Tibial artery (tissue), 4 donors: ENCODE data around the gene ERV3-1.
"Not testable (repeated sequence)": the region's sequence is repeated elsewhere in the genome, so short reads cannot be mapped to it uniquely, and the experiment has no call there.

Experiments used
- DNase-seq, 2 donors: peaks; one replicate each; pipeline ENCODE4 v3.0.0-alpha.2; 2019
- H3K27ac ChIP-seq, 2 donors: fragments of 200-600 bp; sonication (generic) in 1 of 2; 1 replicate in 1 of 2; 2 replicates in 1 of 2; pipeline ENCODE4 v1.5.1; 2018 to 2019; ENCODE audit warnings: mild to moderate bottlenecking in 1 of 2
- H3K27me3 ChIP-seq, 2 donors: fragments of 200-600 bp; sonication (generic) in 1 of 2; one replicate each; pipeline versions ENCODE4 v1.5.1 to v1.6.0; 2016 to 2019
- H3K36me3 ChIP-seq, 3 donors: fragments of 200-600 bp; sonication (generic) in 2 of 3; one replicate each; pipeline ENCODE4 v1.5.1; 2016 to 2019; ENCODE audit warnings: mild to moderate bottlenecking in 2 of 3
- H3K4me1 ChIP-seq, 4 donors: fragments of 200-600 bp; sonication (generic) in 2 of 4; 1 replicate in 3 of 4; 2 replicates in 1 of 4; pipeline ENCODE4 v1.5.1; 2016 to 2019
- H3K4me3 ChIP-seq, 2 donors: fragments of 200-600 bp; sonication (generic) in 1 of 2; 1 replicate in 1 of 2; 2 replicates in 1 of 2; pipeline ENCODE4 v1.5.1; 2018 to 2019; ENCODE audit warnings: mild to moderate bottlenecking in 2 of 2
- H3K9me3 ChIP-seq, 3 donors: fragments of 200-600 bp; sonication (generic) in 1 of 3; one replicate each; pipeline ENCODE4 v1.5.1; 2016 to 2019
- intact Hi-C: fragments of 100-400 bp; cut with DNase I; formaldehyde crosslinking; loops from one replicate; pipeline ENCODE4 v1.15.0; 2023; ENCODE audit warnings: low total_unique reads
- TF ChIP-seq, protein P1 (sequence below), 2 experiments: fragments of 200-600 bp in 1 of 2; fragments of 450-650 bp in 1 of 2; IDR thresholded peaks; one replicate each; pipeline ENCODE4 v1.5.1; 2017 to 2019; ENCODE audit warnings: antibody characterized with exemption in 2 of 2, mild to moderate bottlenecking in 1 of 2, moderate library complexity in 1 of 2

ERV3-1 gene

GRCh38 chr7:65006094-65006992 lies at the start of gene ERV3-1:
Gene ERV3-1, minus strand, starts transcription at chr7:65006687. Its CDS starts 13,661 bp downstream, at chr7:64993026.
- peak within 1 kb of the TSS; percentile 67 to 91 for H3K4me3 ChIP-seq
- TF ChIP-seq, protein P1, sequence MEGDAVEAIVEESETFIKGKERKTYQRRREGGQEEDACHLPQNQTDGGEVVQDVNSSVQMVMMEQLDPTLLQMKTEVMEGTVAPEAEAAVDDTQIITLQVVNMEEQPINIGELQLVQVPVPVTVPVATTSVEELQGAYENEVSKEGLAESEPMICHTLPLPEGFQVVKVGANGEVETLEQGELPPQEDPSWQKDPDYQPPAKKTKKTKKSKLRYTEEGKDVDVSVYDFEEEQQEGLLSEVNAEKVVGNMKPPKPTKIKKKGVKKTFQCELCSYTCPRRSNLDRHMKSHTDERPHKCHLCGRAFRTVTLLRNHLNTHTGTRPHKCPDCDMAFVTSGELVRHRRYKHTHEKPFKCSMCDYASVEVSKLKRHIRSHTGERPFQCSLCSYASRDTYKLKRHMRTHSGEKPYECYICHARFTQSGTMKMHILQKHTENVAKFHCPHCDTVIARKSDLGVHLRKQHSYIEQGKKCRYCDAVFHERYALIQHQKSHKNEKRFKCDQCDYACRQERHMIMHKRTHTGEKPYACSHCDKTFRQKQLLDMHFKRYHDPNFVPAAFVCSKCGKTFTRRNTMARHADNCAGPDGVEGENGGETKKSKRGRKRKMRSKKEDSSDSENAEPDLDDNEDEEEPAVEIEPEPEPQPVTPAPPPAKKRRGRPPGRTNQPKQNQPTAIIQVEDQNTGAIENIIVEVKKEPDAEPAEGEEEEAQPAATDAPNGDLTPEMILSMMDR (IDR thresholded peaks at IDR 0.05): no peak
- DNase-seq: peak; percentile 98
- intact Hi-C loops: no loop called here
- peak within 1 kb of the TSS; percentile 82 to 94 for H3K27ac ChIP-seq
- peaks cover 0 to 36% (median 15%) of the 10 kb centered on the region in 4 donors for H3K4me1 ChIP-seq
- peaks cover 3 to 5% (median 4%) of the 10 kb centered on the region in 3 donors for H3K36me3 ChIP-seq
- H3K9me3 ChIP-seq: no peaks in the 10 kb centered on the region
- H3K27me3 ChIP-seq: no peaks in the 10 kb centered on the region

- H3K27ac ChIP-seq, H3K9me3 ChIP-seq, intact Hi-C loops, H3K27me3 ChIP-seq, H3K4me1 ChIP-seq, DNase-seq, H3K4me3 ChIP-seq: not testable (repeated sequence)
- peaks cover 4 to 11% (median 11%) of the 10 kb centered on the region in 3 donors for H3K36me3 ChIP-seq
Measured at GRCh38 chr7:65055786-65056185, 49.3 kb upstream of the ERV3-1 start.

DNA sequence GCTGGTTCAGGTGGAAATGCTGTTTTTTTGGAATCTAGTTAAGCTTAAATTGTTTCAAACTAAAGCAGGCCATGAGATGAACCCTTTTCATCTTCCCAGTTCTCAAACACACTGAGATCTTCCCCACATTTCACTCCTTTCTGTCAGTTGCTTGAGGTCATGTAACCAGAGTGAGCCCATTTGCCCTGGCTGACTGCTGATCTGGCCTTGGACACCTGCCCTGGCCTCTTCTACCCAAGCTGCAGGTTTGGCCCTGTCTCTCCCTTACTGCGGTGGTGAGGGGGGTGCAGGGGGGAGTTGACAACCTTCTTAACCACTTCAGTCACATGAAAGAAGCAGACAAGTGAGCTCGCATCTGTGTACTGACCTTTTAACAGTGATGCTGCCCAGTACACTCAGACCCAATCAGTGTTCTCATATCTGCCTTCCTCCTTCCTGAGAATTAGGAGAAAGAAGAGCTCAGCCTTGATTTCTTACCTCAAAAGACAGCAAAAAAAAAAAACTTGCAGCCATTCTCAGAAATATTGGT lies 48.0 kb upstream of the ERV3-1 start:
- peaks cover 4 to 15% (median 11%) of the 10 kb centered on the region in 3 donors for H3K36me3 ChIP-seq
- H3K4me3 ChIP-seq, H3K27me3 ChIP-seq, intact Hi-C loops, DNase-seq, H3K27ac ChIP-seq, H3K9me3 ChIP-seq, H3K4me1 ChIP-seq: not testable (repeated sequence)

- H3K4me1 ChIP-seq, DNase-seq, H3K36me3 ChIP-seq, H3K27ac ChIP-seq, H3K4me3 ChIP-seq, H3K9me3 ChIP-seq, intact Hi-C loops, H3K27me3 ChIP-seq: not testable (repeated sequence)
Measured at GRCh38 chr7:65051654-65052053, 45.2 kb upstream of the ERV3-1 start.

DNA sequence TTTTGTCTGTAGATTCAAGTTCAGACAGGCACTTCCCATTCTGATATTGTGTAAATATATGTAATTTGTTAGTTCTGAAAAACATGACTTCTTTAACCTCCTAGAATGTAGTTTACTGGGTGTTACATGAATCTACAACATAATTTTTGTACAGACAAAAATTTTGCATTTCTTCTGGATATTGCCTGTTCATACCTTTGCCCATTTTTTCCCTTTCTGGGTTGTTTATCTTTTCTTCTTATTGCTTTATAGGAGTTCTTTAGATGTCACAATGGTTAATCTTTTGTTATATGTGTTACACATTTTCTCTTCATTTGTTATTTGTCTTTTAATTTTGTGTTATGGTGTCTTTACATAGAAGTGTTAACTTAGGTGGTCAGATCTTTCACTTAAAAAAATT lies 44.7 kb upstream of the ERV3-1 start:
- H3K9me3 ChIP-seq, H3K27ac ChIP-seq, H3K27me3 ChIP-seq, H3K4me3 ChIP-seq, H3K36me3 ChIP-seq, intact Hi-C loops, H3K4me1 ChIP-seq, DNase-seq: not testable (repeated sequence)

GRCh38 chr7:65046329-65046728 lies 39.8 kb upstream of the ERV3-1 start:
- H3K4me1 ChIP-seq, H3K27ac ChIP-seq, DNase-seq, H3K36me3 ChIP-seq, H3K9me3 ChIP-seq, H3K4me3 ChIP-seq, intact Hi-C loops, H3K27me3 ChIP-seq: not testable (repeated sequence)

DNA sequence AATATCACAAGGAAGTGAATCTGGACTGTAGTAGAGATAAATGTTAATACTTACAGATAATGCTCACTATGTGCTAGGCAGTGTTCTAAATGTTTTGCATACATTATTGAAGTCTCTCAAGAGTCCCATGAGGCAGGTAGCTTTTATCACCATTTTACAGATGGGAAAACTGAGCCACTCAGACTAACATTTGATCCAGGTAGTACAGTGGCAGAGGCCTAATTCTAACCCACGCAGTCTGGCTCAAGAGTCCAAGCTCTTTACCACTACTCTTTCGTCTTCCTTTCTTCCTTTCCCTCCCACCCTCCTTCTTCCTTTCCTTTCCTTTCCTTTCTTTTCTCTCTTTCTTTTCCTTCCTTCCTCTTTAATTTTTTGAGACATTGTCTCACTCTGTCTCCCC lies 39.1 kb upstream of the ERV3-1 start:
- H3K4me3 ChIP-seq, H3K4me1 ChIP-seq, DNase-seq, H3K27ac ChIP-seq, H3K36me3 ChIP-seq, H3K27me3 ChIP-seq, H3K9me3 ChIP-seq, intact Hi-C loops: not testable (repeated sequence)

DNA sequence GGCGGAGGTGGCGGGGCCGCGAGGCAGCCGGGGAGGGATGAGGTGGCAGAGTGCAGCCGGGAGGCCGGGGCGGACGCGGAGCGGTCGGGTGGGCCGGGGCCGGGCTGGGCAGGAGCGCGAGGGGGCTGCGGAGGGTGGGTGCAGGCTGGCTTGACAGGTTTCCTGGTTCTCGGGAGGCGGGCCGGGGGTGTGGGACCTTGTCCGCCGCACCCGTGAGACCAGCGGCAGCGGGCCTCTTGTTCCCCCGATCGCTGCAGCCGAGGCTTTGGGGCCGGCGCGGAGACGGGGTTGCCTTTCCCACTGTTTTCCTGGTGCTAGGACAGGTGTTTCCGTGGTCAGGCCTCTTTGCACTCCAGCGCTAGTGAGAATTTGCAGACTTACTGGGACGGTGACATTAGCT lies 32.3 kb upstream of the ERV3-1 start:
- H3K27me3 ChIP-seq, intact Hi-C loops, H3K9me3 ChIP-seq, H3K36me3 ChIP-seq, H3K4me1 ChIP-seq: not testable (repeated sequence)
- peak; percentile 34 to 70 for DNase-seq
- peak overlapping the region; percentile 71 to 85 for H3K4me3 ChIP-seq
- H3K27ac ChIP-seq: peak overlapping the region; percentile 83 to 85
